Common myeloid progenitor, CD34-positive (primary cell): ENCODE measurements around the gene SLC39A6.
A peak's percentile ranks its signal among the peaks of the same experiment; 100 is the strongest.
"Not testable (repeated sequence)": the region's sequence is repeated elsewhere in the genome, so short reads cannot be mapped to it uniquely, and the experiment has no call there.

ENCODE experiments used
- CTCF ChIA-PET: fragments of 350-600 bp; sonication (Branson Sonifier 250); formaldehyde crosslinking; loops from one replicate; lab custom pipeline; 2021; ENCODE audit warnings: antibody characterized with exemption; lab: Charles Lee
- POLR2A ChIA-PET: fragments of 350-600 bp; sonication (Branson Sonifier 250); formaldehyde crosslinking; loops from one replicate; lab custom pipeline; 2021; ENCODE audit warnings: antibody characterized with exemption; lab: Charles Lee
- DNase-seq, 3 donors: peaks; one replicate each; pipeline versions ENCODE4 v3.0.0 to v3.0.0-alpha.2; 2013
- H3K27ac ChIP-seq, 2 experiments: 1 replicate in 1 of 2; 2 replicates in 1 of 2; pipeline ENCODE4 v1.7.0; 2013; ENCODE audit warnings: inconsistent platforms in 2 of 2, low read length in 2 of 2, mild to moderate bottlenecking in 2 of 2, low read depth in 1 of 2, moderate library complexity in 1 of 2; ENCODE audit not compliant: severe bottlenecking in 2 of 2, insufficient read depth in 1 of 2, poor library complexity in 1 of 2
- H3K27me3 ChIP-seq, 5 experiments: replicated peaks in 2 of 5; 1 replicate in 3 of 5; 2 replicates in 2 of 5; pipeline versions ENCODE4 v1.6.1 to v1.7.0; 2013; ENCODE audit warnings: low read length in 4 of 5, mild to moderate bottlenecking in 2 of 5, moderate library complexity in 2 of 5, inconsistent platforms in 1 of 5; ENCODE audit not compliant: insufficient read depth in 5 of 5, control insufficient read depth in 4 of 5
- H3K36me3 ChIP-seq, 4 experiments: 1 replicate in 2 of 4; 2 replicates in 2 of 4; pipeline versions ENCODE4 v1.6.1 to v1.7.0; 2013; ENCODE audit warnings: low read length in 3 of 4, control low read depth in 1 of 4, mild to moderate bottlenecking in 1 of 4; ENCODE audit not compliant: control insufficient read depth in 4 of 4, insufficient read depth in 4 of 4
- H3K4me1 ChIP-seq, 4 experiments: 1 replicate in 3 of 4; 2 replicates in 1 of 4; pipeline versions ENCODE4 v1.6.1 to v1.7.1; 2013; ENCODE audit warnings: low read length in 3 of 4, mild to moderate bottlenecking in 3 of 4, control low read depth in 1 of 4, inconsistent platforms in 1 of 4, moderate library complexity in 1 of 4; ENCODE audit not compliant: control insufficient read depth in 4 of 4, insufficient read depth in 4 of 4; ENCODE audit errors: control extremely low read depth in 1 of 4
- H3K4me3 ChIP-seq, 7 experiments: 1 replicate in 4 of 7; 2 replicates in 3 of 7; pipeline versions ENCODE4 v1.5.1 to v1.7.0; 2013; ENCODE audit warnings: mild to moderate bottlenecking in 7 of 7, low read length in 6 of 7, moderate library complexity in 6 of 7, inconsistent platforms in 2 of 7, low read depth in 2 of 7, control low read depth in 1 of 7; ENCODE audit not compliant: insufficient read depth in 4 of 7, control insufficient read depth in 1 of 7; ENCODE audit errors: extremely low read depth in 1 of 7
- H3K9me3 ChIP-seq, 5 experiments: 1 replicate in 4 of 5; 2 replicates in 1 of 5; pipeline versions ENCODE4 v1.6.1 to v1.7.1; 2013; ENCODE audit warnings: low read length in 4 of 5, mild to moderate bottlenecking in 2 of 5, inconsistent platforms in 1 of 5, low read depth in 1 of 5, moderate library complexity in 1 of 5; ENCODE audit not compliant: control insufficient read depth in 4 of 5, insufficient read depth in 2 of 5; ENCODE audit errors: control extremely low read depth in 1 of 5
- WGBS: methylation state at CpG from one replicate; pipeline ENCODE4 v1.1.5; 2013; ENCODE audit not compliant: insufficient coverage; 5-methylcytosine and 5-hydroxymethylcytosine counted together

Gene SLC39A6

GRCh38 chr18:36095936-36096519 lies 33.1 kb downstream of the SLC39A6 start:
- ChIA-PET POLR2A (no interaction called here), CTCF (interaction anchor here (0.6 to 3.9 kb wide), 17 partner anchors 10 to 477 kb away, joined by 3 to 38 read pairs (median 3); no protein-coding TSS in a partner anchor)
- peak; percentile 72 to 86 (median 82) for DNase-seq
- H3K27me3 ChIP-seq: no peaks in the 10 kb centered on the region
- H3K27ac ChIP-seq: no peak overlapping the region
- WGBS: 100% methylated on average over 1 of the region's 1 CpG
- no peaks in the 10 kb centered on the region for H3K9me3 ChIP-seq
- H3K36me3 ChIP-seq: no peaks in the 10 kb centered on the region
- H3K4me3 ChIP-seq: no peak overlapping the region
- H3K4me1 ChIP-seq: peaks cover 0 to 14% (median 8%) of the 10 kb centered on the region in 4 experiments

DNA sequence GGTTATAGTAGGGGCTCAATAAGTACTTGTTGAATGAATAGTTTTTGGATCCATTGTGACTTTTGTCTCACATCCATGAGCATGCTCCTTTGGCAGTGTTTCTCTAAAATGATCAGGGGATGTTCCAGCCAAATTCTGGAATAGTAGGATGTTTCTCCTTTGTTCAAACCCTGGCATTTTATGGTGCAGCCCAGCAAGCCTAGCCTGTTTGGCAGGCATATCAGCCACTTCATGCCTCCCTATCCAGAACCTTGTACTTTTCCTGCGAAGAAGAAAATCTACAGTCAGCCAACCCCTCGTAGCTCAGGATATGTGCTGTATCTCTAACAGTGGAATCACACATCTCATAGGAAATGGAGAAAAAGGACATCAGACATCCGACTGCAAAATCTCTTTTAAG lies 34.7 kb downstream of the SLC39A6 start:
- WGBS: 100% methylated on average over 1 of the region's 3 CpGs
- H3K27me3 ChIP-seq: no peaks in the 10 kb centered on the region

DNA sequence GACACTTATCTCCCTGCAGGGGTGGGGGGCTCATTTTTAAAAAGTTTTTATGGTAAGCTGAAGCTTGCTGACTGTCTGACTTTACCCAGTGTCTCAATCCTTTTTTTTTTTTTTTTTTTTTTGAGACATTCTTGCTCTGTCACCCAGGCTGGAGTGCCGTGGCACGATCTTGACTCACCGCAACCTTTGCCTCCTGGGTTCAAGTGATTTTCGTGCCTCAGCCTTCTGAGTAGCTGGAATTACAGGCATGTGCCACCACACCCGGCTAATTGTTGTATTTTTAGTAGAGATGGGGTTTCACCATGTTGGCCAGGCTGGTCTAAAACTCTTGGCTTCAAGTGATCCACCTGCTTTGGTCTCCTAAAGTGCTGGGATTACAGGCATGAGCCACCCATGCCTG lies 37.0 kb downstream of the SLC39A6 start:
- H3K4me3 ChIP-seq, DNase-seq, H3K36me3 ChIP-seq, POLR2A ChIA-PET, H3K27me3 ChIP-seq, H3K9me3 ChIP-seq, H3K27ac ChIP-seq: not testable (repeated sequence)
- WGBS: 100% methylated on average over 1 of the region's 5 CpGs
- CTCF ChIA-PET: interaction anchor here (0.9 kb wide), 1 partner anchor 19 kb away, joined by 3 read pairs; no protein-coding TSS in a partner anchor
- peaks cover 0 to 14% (median 8%) of the 10 kb centered on the region in 4 experiments for H3K4me1 ChIP-seq

More for the DNA sequence above, 34.7 kb downstream of the SLC39A6 start:
- DNase-seq: no peak
- Histone ChIP-seq H3K27ac (no peak overlapping the region), H3K36me3 (no peaks in the 10 kb centered on the region), H3K4me1 (peaks cover 0 to 14% (median 8%) of the 10 kb centered on the region in 4 experiments), H3K4me3 (no peak overlapping the region), H3K9me3 (no peaks in the 10 kb centered on the region)
- ChIA-PET POLR2A (no interaction called here), CTCF (interaction anchor here (0.7 to 3.9 kb wide), 7 partner anchors 9 to 496 kb away, joined by 3 to 38 read pairs (median 3); no protein-coding TSS in a partner anchor)

DNA sequence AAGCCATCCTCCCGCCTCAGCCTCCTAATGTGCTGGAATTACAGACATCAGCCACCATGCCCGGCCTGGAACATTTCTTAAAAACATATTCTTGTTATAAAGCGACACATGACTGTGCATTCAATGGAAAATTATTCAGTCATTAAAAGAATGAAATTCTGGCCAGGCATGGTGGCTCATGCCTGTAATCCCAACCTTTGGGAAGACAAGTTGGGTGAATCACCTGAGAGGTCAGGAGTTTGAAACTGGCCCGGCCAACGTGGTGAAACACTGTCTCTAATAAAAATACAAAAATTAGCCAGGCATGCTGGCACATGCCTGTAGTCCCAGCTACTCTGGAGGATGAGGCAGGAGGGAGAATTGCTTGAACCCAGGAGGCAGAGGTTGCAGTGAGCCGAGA lies 40.1 kb downstream of the SLC39A6 start:
- Histone ChIP-seq H3K27me3 (no peaks in the 10 kb centered on the region), H3K4me3 (no peak overlapping the region), H3K4me1 (peaks cover 0 to 14% (median 8%) of the 10 kb centered on the region in 4 experiments), H3K27ac (no peak overlapping the region), H3K36me3 (no peaks in the 10 kb centered on the region), H3K9me3 (peaks cover 0 to 3% (median 0%) of the 10 kb centered on the region in 5 experiments)
- CTCF ChIA-PET: interaction anchor here (0.6 to 1.9 kb wide), 2 partner anchors 8 to 10 kb away, joined by 4 to 7 read pairs; no protein-coding TSS in a partner anchor
- 96% methylated on average over 4 of the region's 6 CpGs for WGBS
- DNase-seq: no peak
- POLR2A ChIA-PET: no interaction called here

DNA sequence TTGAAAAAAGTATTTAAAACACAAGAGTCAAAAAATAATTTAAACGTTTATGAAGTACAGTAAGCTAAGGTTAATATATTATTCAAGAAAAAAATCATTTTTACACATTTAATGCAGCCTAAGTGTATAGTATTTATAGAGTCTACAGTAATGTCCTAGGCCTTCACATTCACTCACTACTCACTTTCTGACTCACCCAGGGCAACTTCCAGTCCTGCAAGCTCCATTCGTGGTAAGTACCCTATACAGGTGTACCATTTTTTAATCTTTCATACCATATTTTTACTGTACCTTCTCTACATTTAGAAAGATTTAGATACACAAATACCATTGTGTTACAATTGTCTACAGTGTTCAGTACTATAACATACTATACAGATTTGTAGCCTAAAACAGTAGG lies 40.9 kb downstream of the SLC39A6 start:
- H3K4me3 ChIP-seq: no peak overlapping the region
- H3K9me3 ChIP-seq: peaks cover 0 to 3% (median 0%) of the 10 kb centered on the region in 5 experiments
- H3K4me1 ChIP-seq: peaks cover 0 to 10% (median 6%) of the 10 kb centered on the region in 4 experiments
- no peaks in the 10 kb centered on the region for H3K36me3 ChIP-seq
- 100% methylated on average over 1 of the region's 2 CpGs for WGBS
- H3K27ac ChIP-seq: no peak overlapping the region
- DNase-seq: no peak
- ChIA-PET CTCF (interaction anchor here (0.6 to 1.9 kb wide), 2 partner anchors 9 kb away, joined by 4 to 7 read pairs; no protein-coding TSS in a partner anchor), POLR2A (no interaction called here)
- H3K27me3 ChIP-seq: no peaks in the 10 kb centered on the region

- Histone ChIP-seq H3K27ac (no peak overlapping the region), H3K9me3 (peaks cover 0 to 5% (median 3%) of the 10 kb centered on the region in 5 experiments), H3K27me3 (no peaks in the 10 kb centered on the region), H3K4me3 (no peak overlapping the region), H3K4me1 (no peaks in the 10 kb centered on the region), H3K36me3 (no peaks in the 10 kb centered on the region)
- ChIA-PET POLR2A (no interaction called here), CTCF (interaction anchor here (0.7 to 2.5 kb wide), 4 partner anchors 8 to 55 kb away, joined by 3 to 13 read pairs (median 4); no protein-coding TSS in a partner anchor)
- no peak for DNase-seq
- WGBS: 80% methylated on average over 7 of the region's 8 CpGs
Observed at GRCh38 chr18:36086186-36086585, 43.0 kb downstream of the SLC39A6 start.

GRCh38 chr18:36085195-36085594 lies 43.9 kb downstream of the SLC39A6 start:
- Histone ChIP-seq H3K27ac (no peak overlapping the region), H3K36me3 (no peaks in the 10 kb centered on the region), H3K27me3 (no peaks in the 10 kb centered on the region), H3K4me3 (no peak overlapping the region), H3K4me1 (no peaks in the 10 kb centered on the region), H3K9me3 (peaks cover 0 to 8% (median 4%) of the 10 kb centered on the region in 5 experiments)
- WGBS: 100% methylated on average over 2 of the region's 4 CpGs
- DNase-seq: no peak
- ChIA-PET CTCF (interaction anchor here (1.3 to 2.5 kb wide), 2 partner anchors 11 to 15 kb away, joined by 4 to 13 read pairs; no protein-coding TSS in a partner anchor), POLR2A (interaction anchor here (0.6 kb wide), 1 partner anchor 14 kb away, joined by 3 read pairs; no protein-coding TSS in a partner anchor)
